Daoy (cell line): Measurements from ENCODE around the gene CYTL1. TPM values are rescaled to one million over a fixed set of nuclear protein-coding genes. Genes with fewer than 3 reads are reported as not detected.
"Not testable (repeated sequence)": the region's sequence is repeated elsewhere in the genome, so short reads cannot be mapped to it uniquely, and the experiment has no call there.

Experiments
- DNase-seq: peaks from one replicate; pipeline ENCODE4 v3.0.0-alpha.2; 2015; ENCODE audit warnings: low read depth
- total RNA-seq: library from RNA; depleted of rRNA; stranded (reverse); fragments of >200 nt; shearing (Covaris generic); gene quantifications from 2 replicates; pipeline ENCODE4 v1.2.3, GENCODE V29; 2014

The CYTL1 gene
- total RNA-seq, 1 experiment from 2014 or later: 15.8 TPM

- not testable (repeated sequence) for DNase-seq
These were observed 17.6 kb downstream of the CYTL1 start for GRCh38 chr4:5001641-5002040.

GRCh38 chr4:4996935-4997334 is 22.3 kb downstream of the CYTL1 start:
- DNase-seq: not testable (repeated sequence)

DNA sequence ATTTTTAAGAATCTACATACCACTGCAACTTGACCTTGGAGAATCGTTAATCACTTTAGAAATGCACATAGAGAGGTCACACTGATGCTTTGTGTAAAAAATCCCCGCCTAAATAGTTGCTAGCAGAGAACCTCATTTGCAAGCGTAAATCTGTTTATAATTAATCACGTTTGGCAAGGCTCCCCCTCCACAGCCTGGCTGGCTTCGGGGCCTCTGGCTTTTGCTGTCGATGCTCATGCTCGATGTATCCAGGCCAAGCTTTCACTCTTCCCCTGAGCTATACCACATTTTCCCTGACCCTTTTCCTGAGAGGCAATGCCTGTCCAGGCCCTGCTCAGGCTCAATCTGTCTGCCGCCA is 23.4 kb downstream of the CYTL1 start:
- DNase-seq: no peak

DNA sequence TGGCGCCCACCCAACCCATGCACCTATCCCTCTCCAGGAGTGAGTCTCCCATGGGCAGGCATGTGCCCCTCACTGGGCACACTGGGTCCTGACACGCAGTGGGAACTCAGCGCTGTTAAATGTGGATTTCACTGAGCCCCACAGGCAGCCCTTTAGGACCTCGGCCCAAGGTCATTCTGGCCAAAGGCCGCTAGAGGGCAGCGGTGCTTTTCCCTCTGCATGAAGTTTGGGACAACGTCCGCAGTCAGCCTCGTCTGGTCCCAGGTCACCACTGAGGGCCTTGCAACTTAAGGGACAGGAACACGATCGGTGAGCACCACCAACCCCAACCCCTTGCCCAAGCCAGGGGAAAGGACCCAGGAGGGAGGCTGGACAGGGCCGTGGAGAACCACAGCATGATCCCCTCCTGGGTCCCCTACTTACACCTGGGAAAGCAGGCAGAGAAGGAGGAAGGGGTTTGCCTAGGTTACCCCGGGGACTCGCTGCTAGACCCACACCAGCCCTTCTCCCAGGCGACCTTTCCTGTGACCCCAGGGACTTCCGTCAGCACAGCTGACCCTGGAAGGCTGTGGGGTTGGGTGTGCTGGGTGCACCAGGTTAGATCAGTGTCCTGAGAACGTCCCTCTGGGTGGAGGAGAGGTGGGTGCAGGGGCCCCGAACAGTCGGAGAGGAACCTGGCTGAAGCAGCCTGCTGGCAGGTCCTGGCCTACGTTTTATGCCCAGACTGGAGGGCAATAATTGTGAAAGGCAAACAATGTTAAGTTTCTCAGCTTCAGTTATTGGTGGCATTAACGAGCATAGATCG is 24.0 kb downstream of the CYTL1 start:
- DNase-seq: peak; percentile 77

DNA sequence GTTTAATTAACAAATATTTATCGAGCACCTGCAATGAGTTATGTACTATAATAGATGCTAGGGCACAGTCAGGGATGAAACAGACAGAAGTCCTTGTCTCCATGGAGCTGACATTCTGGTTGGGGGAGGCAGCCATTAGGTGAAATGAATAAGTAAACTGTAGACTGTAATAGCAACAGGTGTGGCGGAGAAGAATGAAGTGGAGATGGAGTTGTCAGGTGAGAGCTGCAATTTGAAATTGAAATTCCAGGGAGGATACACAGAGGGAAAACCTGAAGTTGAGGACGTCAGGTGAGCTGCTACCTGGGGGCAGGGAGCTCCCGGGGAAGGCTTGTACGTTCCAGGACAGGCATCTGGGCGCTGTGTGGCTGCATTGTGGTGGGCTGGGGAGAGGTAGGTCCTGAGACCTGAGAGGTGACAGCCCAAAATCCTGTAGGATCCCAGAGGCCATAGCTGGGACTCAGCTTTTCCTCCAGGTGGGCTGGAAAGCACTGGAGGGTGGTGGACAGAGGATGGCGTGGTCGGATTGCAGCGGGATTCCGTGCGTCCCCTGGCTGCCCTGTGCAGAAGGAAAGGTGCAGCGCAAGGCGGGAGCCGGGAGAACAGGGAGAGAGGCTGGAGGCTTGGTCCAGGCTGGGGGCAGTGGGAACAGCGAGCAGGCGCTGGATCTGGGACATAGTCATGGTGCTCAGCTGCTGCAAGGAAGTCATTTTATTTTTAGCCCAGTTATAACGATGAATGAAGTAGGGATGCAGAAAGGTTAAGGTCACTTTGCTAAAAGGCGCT is 24.8 kb downstream of the CYTL1 start:
- DNase-seq: no peak

GRCh38 chr4:4992833-4993232 is 26.4 kb downstream of the CYTL1 start:
- no peak for DNase-seq

- DNase-seq: no peak
These were observed 27.6 kb downstream of the CYTL1 start for GRCh38 chr4:4991541-4992099.

GRCh38 chr4:4990857-4991540 is 28.3 kb downstream of the CYTL1 start:
- peak; percentile 88 for DNase-seq

DNA sequence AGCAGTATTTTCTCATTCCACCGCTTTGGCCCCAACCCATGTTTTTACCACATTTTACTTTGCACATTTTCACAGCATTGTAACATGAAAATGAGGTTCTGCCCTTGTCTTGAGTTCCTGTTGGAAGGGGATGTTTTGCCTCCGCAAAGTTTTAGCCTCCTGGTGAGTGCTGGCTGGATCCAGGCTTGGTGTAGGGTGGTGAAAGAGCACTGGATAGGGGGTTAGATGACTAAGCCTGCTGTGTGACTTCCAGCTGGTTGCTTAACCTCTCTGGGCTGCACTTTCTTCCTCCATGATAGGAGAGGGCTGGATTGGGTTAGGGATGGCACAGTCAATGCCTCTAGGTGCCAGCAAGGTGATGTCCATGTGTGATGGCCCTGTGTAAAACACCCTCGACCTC is 28.9 kb downstream of the CYTL1 start:
- no peak for DNase-seq

DNA sequence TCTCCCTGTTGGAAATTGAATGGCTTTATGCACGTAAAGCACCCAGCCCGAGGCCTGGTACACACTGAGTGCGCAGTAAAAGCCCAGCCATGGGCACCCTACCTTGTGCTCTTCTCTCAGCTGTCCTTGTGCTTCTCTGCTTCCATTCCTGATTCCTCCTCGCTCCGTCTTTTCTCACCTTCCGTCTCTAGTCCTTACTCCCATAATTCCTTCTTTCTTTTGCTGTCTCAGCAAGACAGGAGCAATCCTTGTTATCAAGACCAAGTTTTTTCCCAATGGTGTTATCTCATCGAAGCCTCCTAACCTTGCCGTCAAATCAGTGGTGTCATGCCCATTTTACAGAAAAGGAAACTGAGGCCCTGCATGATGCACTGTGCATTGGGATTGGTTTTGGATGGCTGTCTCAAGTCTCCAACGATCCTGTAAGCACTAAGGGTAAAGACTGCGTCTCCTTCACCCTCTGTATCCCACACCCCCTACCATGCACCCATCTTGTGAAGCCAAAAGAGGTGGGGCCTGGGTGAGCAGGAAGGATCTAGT is 30.1 kb downstream of the CYTL1 start:
- no peak for DNase-seq

- DNase-seq: no peak
These were observed 31.6 kb downstream of the CYTL1 start for GRCh38 chr4:4987656-4988055.

GRCh38 chr4:4986841-4987240 is 32.4 kb downstream of the CYTL1 start:
- DNase-seq: no peak

DNA sequence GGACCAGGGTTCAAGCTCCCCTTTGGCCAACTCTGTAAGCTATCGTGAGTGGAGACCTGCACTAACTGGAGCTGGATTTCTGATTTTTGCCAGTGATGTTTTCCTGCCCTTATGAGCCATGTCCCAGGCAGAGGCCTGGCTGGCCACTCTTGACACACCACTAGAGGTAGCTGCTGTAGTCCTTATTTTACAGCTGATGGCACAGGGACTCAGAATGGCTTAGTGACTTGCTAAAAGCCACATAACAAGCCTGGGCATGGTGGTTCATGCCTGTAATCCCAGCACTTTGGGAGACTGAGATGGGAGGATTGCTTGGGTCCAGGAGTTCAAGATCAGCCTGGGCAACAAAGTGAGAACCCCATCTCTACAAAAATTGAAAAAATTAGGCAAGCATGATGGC is 33.4 kb downstream of the CYTL1 start:
- DNase-seq: no peak

GRCh38 chr4:4985036-4985435 is 34.2 kb downstream of the CYTL1 start:
- DNase-seq: no peak

DNA sequence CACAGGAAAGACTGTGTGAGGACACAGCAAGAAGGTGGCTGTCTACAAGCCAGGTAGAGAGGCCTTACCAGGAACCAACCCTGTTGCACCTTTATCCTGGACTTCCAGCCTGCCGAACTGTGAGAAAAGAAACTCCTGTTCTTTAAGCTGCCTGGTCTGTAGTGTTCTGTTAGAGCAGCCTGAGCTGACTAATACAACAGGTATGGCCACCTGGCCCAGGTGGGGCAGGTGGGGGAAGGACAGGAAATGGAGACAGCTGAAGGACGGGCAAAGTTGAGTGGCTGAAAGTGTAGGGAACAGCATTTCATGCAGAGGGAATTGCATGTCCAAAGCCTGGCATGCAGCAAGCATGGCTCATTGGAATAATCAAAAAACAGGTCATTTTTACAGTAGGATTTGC is 35.1 kb downstream of the CYTL1 start:
- no peak for DNase-seq

DNA sequence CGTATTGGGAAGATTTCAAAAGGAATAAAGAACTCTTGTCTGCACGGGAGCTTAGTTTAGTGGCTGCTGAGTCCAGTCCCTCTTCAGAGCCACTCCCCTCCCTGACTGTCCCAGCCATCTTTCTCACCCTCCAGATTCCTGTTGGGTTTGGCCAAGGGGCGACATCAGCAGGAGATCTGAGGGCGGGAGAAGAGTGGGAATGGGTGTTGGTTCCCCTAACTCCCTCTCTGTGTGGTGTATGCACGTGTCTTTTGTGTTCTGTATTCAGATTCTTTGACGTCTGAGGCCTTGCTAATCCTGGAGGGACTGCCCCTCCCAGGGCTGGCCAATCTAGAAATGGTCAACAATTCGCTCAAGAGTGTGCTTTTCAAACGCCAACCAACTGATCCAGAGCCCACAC is 37.4 kb downstream of the CYTL1 start:
- DNase-seq: no peak

DNA sequence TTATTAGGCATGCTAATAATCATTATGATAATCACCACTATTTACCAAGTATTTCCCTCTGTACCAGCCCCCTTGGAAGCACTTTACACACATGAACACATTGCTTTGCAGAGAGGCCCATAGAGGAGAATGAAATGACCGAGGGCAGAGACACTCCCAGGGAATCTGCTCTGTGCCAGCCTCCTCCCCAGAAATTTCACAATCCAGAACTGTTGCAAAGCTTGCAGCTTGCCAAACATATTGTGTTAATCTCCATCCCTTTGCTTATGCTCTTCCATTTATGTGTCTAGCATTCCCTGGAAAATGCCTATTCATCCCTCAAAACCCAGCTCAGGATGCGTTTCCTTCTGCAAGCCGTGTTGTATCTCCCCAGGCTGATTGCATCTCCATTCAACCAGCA is 37.8 kb downstream of the CYTL1 start:
- no peak for DNase-seq

- no peak for DNase-seq
These were observed 38.5 kb downstream of the CYTL1 start for GRCh38 chr4:4980621-4981230.

GRCh38 chr4:4979971-4980370 is 39.3 kb downstream of the CYTL1 start:
- no peak for DNase-seq

GRCh38 chr4:4974727-4975126 is 44.5 kb downstream of the CYTL1 start:
- DNase-seq: no peak

GRCh38 chr4:4971796-4972195 is 47.5 kb downstream of the CYTL1 start:
- no peak for DNase-seq

- peak; percentile 69 for DNase-seq
These were observed 50.0 kb downstream of the CYTL1 start for GRCh38 chr4:4969298-4969697.
